DOHH2 (cell line): ENCODE data around the gene POFUT2.

Experiments used
- EZH2phosphoT487 ChIP-seq: fragments of 200-600 bp; sonication (generic); IDR thresholded peaks from 2 replicates; pipeline ENCODE4 v1.6.1; 2017; ENCODE audit warnings: borderline replicate concordance, mild to moderate bottlenecking, antibody characterized with exemption, low read length, moderate library complexity, mixed read lengths
- TF ChIP-seq, protein P1 (sequence below): fragments of 200-600 bp; sonication (generic); IDR thresholded peaks from one replicate; pipeline ENCODE4 v1.5.1; 2014; ENCODE audit warnings: antibody characterized with exemption, mild to moderate bottlenecking, low read depth, low read length; ENCODE audit not compliant: poor library complexity, severe bottlenecking

DNA sequence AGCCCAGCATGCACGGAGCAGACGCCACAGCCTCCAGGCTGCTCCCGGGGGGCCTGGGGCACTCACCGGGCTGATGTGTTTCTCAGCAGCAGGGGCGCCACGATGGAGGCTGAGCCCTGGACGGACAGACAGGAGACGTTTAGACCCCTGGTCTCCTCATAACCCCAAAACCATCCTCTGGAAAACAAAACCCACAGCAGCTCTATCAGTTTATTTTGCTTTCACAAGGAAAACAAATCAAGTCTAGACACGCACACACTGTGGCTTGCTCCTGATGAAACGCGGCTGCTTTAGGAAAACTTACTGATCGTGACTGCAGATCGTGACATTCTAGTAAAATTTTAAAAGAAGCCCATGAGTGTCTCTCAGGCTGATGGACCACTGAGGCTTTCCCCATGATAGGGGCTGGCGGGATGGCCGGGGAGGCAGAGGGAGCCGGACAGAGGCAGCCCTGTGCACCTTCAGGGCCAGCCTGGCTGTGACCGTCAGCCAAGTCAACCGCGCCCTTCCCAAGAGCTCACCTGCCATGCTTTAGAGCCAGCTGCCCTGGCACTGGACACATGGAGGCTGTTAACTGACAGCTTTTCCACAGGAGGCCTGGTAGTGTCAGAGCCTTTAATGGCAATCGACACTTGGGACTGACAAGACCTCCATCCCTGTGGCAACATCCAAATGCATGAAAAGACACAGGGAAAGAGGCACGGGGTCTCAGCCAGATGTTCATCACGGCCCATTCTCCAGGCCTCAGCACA lies 5.2 kb downstream of the POFUT2 start:
- TF ChIP-seq, protein P1, sequence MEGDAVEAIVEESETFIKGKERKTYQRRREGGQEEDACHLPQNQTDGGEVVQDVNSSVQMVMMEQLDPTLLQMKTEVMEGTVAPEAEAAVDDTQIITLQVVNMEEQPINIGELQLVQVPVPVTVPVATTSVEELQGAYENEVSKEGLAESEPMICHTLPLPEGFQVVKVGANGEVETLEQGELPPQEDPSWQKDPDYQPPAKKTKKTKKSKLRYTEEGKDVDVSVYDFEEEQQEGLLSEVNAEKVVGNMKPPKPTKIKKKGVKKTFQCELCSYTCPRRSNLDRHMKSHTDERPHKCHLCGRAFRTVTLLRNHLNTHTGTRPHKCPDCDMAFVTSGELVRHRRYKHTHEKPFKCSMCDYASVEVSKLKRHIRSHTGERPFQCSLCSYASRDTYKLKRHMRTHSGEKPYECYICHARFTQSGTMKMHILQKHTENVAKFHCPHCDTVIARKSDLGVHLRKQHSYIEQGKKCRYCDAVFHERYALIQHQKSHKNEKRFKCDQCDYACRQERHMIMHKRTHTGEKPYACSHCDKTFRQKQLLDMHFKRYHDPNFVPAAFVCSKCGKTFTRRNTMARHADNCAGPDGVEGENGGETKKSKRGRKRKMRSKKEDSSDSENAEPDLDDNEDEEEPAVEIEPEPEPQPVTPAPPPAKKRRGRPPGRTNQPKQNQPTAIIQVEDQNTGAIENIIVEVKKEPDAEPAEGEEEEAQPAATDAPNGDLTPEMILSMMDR = no peak
- TF ChIP-seq EZH2phosphoT487 = no peak
